ENCODE data around the gene HTRA1.

Gene HTRA1

DNA sequence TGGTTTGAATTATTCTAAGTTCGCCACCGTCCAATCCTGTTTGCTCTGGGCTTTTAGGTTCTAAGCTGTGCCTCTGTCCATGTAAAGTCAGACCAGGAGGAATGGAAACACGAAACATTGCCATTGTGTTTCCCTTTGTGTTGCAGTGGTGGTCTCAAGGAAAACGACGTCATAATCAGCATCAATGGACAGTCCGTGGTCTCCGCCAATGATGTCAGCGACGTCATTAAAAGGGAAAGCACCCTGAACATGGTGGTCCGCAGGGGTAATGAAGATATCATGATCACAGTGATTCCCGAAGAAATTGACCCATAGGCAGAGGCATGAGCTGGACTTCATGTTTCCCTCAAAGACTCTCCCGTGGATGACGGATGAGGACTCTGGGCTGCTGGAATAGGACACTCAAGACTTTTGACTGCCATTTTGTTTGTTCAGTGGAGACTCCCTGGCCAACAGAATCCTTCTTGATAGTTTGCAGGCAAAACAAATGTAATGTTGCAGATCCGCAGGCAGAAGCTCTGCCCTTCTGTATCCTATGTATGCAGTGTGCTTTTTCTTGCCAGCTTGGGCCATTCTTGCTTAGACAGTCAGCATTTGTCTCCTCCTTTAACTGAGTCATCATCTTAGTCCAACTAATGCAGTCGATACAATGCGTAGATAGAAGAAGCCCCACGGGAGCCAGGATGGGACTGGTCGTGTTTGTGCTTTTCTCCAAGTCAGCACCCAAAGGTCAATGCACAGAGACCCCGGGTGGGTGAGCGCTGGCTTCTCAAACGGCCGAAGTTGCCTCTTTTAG is 52.9 kb downstream of the HTRA1 start:
- DNase-seq (ENCODE audit: insufficient read length, low spot score) (no peak), FAIRE-seq (no peak)

DNA sequence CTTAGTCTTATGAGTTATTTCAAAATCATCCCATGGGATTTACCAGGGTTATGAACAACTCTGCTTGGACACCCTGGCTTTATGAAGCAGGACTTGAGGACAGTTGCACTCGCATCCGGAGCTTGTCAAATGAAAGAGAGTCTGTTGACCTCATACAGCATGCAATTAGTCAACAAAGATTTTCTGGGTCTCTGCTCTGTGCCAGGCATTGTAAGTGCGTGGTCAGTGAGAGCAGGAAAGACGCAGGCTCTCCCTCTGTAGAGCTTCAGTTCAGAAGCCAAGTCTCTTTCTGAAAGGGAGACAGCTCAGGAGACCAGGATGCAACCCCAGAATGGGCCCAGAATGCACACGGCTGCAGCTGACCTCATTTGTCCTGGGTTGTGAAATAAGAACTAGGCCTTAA is 53.7 kb downstream of the HTRA1 start:
- no peak for DNase-seq (ENCODE audit: insufficient read length, low spot score)
- FAIRE-seq: no peak

DNA sequence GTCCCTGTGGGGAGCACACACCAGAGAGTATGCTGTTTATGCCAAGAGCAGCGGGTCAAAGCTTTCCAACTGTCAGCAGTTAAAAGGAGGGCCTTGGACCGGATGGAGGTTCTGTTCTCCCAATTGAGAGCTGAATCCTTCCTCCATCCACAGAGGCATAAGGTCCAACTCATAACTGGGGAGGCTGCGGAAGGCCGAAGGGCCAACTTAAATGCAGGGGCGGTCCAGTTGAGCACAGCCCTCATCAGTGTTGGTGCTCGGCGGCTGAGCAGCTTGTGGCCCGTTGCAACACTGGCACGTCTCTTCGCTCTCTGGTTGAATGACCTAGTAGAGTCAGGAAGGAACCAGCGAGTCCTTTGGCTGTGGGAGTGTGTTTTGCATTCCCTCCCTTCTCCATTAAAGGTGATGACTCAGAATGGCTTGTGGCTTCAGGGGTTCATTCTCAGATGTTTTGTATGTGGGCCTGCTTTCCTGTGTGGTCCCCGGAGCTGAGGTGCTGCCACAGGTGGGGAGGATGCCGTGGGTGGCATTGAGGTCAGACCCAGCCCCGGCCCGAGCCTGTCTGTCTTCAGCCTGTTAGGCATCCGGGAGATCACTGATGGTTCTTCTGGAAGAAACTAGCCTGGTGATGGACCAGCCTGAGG is 54.4 kb downstream of the HTRA1 start:
- FAIRE-seq (no peak), DNase-seq (ENCODE audit: insufficient read length, low spot score) (no peak)

DNA sequence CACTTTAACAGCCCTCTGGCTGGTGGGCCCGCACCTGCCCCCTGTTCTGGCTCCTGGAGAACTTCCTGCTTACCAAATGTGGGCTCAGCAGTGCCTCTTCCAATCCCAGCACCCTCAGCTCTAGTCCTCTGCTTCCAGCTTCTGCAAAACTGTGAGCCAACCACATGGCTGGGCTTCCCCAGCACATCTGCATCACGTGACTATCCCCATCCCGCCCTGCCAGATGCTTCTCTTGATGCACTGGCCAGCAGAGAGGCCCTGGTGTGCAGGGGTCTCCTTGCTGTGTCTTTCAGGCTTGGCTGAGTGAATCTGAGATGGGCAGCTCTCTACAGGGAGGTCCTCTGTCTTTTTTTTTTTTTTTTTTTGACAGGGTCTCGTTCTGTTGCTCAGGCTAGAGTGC is 55.4 kb downstream of the HTRA1 start:
- no peak for FAIRE-seq
- DNase-seq (ENCODE audit: insufficient read length, low spot score): no peak

DNA sequence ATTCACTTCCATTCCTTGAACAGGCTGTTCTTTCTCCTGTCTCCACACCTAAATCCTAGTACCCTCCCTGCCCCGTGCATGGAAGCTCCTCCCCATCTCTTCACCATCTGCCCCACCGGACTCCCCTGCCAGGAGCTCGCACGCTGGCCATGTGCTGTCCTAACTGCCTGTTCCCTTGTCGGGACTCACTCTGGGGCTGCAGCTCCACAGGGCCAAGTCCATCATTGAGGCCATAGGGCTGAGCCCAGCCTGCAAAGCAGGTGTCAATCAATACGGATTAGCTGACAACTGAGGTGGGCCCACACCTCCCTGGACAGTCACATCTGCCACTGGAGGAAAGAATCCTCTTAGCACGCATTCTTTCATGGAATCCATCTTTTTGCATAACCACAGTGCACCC is 57.8 kb downstream of the HTRA1 start:
- DNase-seq (ENCODE audit: insufficient read length, low spot score) (no peak), FAIRE-seq (no peak)

DNA sequence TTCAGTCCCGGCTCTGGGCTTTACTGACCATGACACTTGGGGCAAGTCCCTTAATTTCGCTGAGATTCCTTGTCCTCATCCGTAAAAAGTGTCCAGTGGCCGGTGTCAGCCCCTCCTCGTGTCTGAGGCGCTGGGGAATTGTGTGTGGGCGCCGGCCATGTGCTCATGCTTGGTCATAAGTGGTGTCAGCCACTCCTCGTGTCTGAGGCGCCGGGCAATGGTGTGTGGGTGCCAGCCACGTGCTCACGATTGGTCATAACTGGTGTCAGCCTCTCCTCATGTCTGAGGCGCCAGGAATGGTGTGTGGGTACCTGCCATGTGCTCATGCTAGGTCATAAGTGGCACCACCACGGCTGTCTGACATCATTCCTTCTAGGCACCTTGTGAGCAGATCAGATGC is 58.5 kb downstream of the HTRA1 start:
- DNase-seq (ENCODE audit: insufficient read length, low spot score): no peak
- FAIRE-seq: no peak

DNA sequence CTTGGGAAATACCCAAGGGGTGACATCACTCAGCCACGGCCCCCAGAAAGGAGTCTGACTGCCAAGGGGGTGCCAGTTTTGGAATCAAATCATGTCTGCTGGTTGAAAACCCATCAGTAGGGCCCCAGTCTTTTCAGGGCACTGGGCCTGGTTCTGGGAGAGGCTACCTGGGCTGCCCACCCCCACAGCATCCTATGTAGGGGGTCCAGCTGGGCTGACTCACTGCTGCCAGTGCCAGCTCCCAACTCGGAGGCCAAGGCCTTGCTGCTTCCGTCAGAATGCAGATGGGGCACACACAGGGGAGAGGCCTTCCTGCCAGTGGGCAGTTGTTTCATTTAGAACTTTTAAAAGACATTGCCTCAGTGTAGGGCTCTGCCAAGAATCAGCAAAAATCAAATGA is 59.7 kb downstream of the HTRA1 start:
- FAIRE-seq (no peak), DNase-seq (ENCODE audit: insufficient read length, low spot score) (no peak)

DNA sequence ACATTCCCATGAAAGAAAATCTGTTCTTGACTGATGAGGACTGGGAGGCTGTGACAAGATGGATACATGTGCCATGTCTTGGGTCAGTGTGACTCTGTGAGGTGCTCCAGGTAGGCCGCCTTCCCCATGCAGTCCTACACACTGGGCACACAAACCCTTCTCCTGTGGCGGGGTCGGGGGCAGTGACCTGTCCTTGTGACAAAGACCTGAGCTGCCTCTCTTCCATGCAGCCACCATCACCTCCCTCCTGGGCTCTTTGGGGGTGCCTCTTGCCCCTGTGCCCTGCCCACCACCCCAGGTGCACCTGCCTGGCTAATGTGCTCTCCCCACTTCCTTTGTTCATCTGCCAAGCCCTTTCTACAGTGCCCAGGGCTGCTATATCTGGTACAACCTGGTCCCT is 63.5 kb downstream of the HTRA1 start:
- FAIRE-seq (no peak), DNase-seq (ENCODE audit: insufficient read length, low spot score) (no peak)

DNA sequence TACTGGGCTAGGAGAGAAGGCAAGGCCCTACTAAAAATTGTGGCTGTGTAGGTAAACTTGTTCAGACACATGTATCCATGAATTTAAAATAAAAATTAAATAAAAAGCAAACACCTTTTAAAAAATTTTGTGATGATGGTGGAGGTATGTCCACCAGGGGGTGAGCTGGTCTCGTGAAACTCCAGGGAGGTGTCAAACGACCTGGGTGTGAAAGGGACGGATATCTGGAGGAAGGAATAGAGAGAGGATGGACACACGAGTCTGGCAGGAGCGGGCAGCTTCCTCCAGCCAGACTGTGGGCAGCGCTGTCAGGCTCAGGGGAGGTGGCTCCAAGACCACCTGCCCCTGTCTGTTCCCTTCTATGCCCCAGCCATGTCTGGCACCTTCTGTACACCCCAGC is 64.4 kb downstream of the HTRA1 start:
- no peak for DNase-seq (ENCODE audit: insufficient read length, low spot score)
- no peak for FAIRE-seq

DNA sequence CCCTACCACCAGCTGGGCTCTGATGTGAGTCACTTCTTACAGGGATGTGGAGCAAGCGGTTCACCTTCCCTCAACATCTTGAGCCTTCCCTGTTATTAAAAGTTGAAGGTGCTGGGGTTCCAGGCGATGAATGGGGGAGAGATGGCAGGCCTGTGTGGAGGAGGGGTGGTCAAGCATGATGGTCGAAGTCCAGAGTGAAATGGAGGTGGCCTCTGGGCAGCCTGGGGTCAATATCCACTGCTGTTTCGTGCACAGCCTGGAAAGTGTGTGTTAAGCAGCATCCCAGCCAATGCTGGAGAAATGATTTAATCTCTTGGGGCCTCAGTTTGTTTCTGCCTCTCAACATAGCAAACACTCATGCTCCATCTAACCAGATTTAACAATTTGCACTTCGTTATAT is 65.5 kb downstream of the HTRA1 start:
- no peak for DNase-seq (ENCODE audit: insufficient read length, low spot score)
- no peak for FAIRE-seq

DNA sequence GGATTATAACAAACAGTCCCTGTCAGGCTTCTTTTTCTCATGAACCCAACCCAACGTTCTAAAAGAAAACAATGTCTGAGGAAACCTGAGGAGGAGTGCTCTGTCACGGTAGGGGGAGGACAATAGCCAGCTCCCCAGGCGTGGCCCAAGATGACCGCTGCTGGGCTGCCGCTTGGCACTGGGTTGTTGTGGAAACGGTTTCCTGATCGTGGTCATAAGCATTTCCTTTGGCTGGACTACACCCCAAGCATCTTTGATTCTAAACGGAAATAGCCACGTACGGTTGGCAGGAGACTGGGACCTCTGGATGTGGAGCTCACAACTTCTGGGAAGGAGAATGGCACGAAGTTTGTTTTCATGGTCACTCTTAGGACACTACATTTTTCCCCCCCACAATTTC is 68.8 kb downstream of the HTRA1 start:
- DNase-seq (ENCODE audit: insufficient read length, low spot score): no peak
- no peak for FAIRE-seq

DNA sequence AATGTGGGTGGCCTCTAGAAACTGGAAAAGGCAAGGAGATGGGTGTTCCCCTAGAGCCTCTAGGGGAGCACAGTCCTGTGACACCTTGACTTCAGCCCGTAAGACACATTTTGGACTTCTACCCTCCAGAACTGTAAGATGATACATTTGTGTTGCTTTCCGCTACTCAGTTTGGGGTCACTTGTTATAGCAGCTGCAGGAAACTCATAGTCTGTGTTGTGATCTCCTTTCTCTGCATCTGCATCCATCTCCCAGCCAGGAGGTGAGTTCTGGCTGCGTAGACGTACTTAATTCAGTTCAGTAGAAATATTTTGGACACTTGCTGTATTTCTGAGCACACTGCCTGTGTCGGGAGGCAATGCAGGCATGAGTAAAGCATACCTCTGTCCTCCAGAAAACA is 69.9 kb downstream of the HTRA1 start:
- no peak for FAIRE-seq
- DNase-seq (ENCODE audit: insufficient read length, low spot score): no peak

DNA sequence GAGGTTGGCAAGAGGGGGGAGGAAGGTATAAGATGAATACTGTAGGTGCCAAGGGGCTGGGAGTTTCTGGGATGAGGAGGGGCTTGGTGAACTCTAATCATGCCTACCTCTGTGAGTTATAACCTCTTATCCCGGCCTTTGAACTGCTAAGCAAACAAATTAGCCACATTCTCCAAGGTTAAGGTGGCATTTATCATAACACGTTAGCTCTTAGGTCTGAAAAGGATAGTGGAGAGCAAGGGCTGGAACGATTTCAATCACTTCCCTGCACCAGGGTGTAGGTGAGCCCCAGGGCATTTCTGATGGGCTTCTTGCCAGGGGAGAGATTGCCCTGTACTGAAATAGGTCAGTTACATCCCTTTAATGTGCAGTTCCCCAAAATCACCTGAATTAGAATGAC is 70.6 kb downstream of the HTRA1 start:
- DNase-seq (ENCODE audit: insufficient read length, low spot score) (no peak), FAIRE-seq (no peak)

DNA sequence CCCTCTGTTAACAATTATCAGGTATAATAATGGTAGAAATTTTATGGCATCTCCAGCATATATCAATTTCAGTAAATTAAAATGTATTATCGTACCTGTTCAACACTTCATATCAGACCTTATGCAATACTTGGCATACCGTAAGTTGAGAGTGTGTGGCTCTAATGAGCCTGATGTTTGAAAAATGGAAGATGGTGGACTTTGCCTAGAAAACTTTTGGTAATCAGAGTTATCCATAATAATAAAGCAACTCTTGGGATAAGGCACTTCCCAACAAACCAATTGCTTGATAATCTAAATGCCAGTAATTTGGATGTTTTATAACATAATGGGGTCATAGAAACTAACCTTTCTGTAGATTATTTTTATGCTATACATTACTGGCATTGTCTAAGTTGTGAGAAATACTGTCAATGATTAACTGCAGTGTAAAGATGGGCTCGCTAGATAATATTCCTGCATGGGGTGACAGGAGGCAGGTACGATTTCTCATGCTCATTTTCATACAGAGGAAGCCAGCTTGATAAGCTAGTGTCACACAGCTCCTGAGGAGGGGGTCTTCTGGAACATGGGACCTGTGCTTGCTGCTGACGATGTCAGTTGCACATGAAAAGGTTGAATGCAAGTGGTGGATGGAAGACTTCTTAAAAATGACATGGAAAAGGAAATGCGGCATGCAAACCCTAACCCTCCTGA is 71.4 kb downstream of the HTRA1 start:
- DNase-seq (ENCODE audit: insufficient read length, low spot score) (no peak), FAIRE-seq (no peak)

DNA sequence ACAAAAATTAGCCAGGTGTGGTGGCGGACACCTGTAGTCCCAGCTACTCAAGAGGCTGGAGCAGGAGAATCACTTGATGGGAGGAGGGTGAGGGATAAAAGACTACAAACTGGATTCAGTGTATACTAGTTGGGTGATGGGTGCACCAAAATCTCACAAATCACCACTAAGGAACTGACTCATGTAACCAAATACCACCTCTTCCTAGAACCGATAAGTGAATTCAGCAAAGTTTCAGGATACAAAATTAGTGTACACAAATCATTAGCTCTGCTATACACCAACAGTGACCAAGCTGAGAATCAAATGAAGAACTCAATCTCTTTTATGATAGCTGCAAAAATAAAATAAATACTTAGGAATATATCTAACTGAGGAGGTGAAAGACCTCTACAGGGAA is 76.2 kb downstream of the HTRA1 start:
- DNase-seq (ENCODE audit: insufficient read length, low spot score) (no peak), FAIRE-seq (no peak)

DNA sequence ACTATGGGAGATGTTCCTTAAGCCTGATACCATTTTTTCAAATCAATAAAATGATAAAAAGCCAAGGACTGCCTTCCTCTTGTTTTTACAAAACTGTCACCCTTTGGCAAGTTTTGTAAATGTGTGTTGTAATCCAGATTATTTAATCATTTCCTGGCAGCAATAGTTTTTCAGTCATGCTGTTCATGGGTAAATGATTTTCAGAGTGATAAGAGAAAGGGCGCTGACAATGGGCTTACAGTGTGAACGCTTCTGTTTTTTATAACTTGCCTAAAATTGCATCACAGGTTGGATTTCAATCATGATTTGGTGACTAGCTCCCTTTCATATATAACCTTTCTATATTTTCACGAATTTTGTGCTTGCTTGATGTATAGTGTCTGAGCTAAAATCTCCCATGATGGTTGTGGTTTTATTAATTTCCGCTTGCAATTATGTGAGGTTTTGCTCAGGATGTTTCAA is 80.2 kb downstream of the HTRA1 start:
- no peak for FAIRE-seq

DNA sequence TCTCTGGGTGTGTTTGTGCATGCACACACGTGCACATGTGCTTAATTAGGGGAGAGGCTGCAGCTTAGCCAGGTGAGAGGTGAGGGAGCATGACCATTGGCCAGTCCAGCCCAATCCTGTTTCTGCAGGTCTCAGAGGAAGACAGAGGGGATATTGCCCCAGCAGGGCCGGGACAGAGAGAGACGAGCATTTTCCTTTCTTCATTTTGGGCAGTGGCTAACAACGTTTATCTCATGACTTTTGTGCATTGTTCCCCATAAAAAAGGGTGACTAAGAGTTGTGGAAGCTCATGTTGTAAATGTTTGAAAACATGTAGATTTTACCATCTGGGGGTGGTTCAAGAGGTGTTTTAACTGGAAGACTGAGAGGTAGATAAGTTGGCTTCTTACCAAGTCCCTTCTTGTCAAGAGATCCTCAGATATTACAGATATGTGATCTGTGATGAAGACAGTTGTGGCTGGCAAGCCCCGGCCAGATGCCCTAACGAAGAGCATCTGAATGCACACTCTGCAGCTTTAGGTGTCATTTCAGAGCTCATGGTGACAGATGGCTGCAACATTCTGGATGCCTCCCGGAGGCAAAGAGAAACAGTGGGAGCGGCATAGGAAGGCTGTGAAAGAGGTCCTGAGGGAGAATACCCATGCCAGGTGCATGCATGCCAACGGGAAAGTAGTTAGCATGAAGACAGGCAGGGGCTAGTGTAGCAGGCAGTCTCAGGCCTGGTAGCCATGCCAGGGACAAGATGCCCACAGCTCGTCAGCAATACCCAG is 82.5 kb downstream of the HTRA1 start:
- DNase-seq (ENCODE audit: insufficient read length, low spot score): no peak

More for the DNA sequence above, 80.2 kb downstream of the HTRA1 start:
- DNase-seq (ENCODE audit: insufficient read length, low spot score): no peak

DNA sequence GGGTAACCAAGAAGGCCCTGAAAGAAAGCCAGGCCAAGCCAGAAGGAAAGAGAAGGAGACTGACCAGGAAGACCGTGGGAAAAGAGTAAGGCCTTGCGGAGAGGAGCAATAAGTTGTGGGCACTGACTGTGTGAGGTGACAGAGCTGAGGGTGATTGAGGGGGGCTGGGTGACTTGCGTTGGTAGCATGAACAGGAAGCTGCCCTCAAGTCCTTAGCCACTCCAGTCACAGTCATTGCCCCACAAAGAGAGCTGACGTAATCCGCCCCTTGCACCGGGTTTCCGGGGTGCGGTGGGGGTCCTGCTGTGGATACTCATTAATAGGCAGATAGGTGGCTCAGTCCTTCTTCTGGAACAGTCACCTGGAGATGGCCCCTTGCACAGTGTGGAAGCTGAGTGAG is 83.1 kb downstream of the HTRA1 start:
- DNase-seq (ENCODE audit: insufficient read length, low spot score) (no peak), FAIRE-seq (no peak)

More for the DNA sequence above, 82.5 kb downstream of the HTRA1 start:
- no peak for FAIRE-seq

DNA sequence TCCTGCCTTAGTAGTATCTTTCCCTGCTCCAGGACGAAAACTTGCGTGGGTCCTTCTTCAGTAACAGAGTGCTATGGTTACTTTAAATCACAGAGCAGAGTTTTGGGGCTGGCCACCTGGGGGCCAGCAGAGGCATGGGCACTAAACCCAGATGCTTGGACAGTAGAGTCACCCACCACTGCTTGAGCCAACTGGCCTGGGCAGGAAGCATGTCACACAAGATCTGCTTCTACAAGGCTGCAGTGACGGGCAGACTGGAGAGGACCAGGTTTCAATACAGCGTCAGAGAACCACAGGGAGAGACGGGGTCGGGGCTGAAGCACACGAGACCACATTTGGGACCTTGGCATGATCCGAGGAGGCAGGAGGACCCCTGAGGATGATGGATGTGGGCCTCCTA is 84.9 kb downstream of the HTRA1 start:
- DNase-seq (ENCODE audit: insufficient read length, low spot score) (no peak), FAIRE-seq (no peak)

DNA sequence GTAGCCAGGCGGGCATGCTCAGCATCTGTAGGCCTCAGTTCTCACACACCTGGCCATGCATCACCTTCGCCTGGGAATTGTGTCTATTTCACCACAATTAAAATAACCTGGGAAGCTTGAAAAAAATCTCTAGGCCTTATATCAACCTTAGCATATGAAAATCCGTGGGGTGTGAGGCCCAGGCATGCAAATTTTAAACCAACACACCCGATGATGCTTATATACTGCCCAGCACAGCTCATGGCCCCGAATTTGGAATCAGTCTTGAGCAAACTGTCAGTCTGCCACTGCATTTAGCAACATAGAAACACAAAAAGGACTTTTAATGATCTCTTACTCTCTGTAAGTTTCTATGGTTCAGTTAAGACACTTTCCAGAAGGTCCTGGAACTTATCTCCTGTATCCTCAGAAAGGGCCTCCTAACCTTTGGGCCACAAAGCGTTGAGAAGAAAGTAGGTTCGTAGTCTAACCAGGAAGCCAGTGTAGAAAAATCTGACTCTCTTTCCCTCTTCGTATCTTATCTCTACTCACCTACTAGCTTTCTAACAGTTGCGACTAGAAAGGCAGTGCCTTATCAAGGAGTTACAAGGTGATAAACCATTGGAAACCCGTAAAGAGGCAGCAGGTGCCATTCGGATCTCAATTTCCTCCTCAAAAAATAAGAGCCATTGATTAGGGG is 87.2 kb downstream of the HTRA1 start:
- FAIRE-seq (no peak), DNase-seq (ENCODE audit: insufficient read length, low spot score) (no peak)

DNA sequence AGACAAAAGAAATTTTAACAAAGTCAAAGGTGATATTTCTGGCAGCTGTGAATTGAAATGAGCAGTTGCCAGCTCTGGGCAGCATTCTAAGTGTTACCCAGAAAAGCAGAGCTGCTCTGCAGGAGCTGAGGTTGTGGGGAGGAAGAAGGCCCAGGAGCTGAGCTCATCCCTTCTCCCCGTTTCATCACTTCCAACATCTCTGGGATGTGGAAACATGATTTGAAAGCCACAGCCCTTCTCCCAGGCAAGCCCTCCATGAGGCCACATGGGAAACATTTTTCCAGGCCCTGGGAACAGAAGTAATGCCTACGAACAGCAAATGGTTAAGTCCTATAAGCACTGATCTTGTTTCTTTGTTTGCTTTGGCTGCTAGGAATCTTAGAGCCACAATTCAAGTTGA is 88.3 kb downstream of the HTRA1 start:
- no peak for DNase-seq (ENCODE audit: insufficient read length, low spot score)
- no peak for FAIRE-seq
